Chondrocyte (in vitro differentiated cells): ENCODE results near the gene KCNK7. TPM values are rescaled to one million over a fixed set of nuclear protein-coding genes. Genes with fewer than 3 reads are reported as not detected.
"Not testable (repeated sequence)": the region's sequence is repeated elsewhere in the genome, so short reads cannot be mapped to it uniquely, and the experiment has no call there.

ENCODE experiments used
- DNase-seq: peaks from one replicate; pipeline ENCODE4 v3.0.0; 2021; ENCODE audit warnings: mixed read lengths, low spot score
- H3K27ac Mint-ChIP-seq: one replicate; pipeline ENCODE4 v1.8.0; 2021; ENCODE audit warnings: mild to moderate bottlenecking, moderate library complexity, mixed read lengths; ENCODE audit not compliant: unreplicated experiment
- H3K27me3 Mint-ChIP-seq: 2 replicates; pipeline ENCODE4 v1.8.0; 2021; ENCODE audit warnings: low read depth, mixed read lengths
- H3K36me3 Mint-ChIP-seq: 2 replicates; pipeline ENCODE4 v1.8.0; 2021; ENCODE audit warnings: low read depth, mixed read lengths
- H3K4me1 Mint-ChIP-seq: 2 replicates; pipeline ENCODE4 v1.8.0; 2021; ENCODE audit warnings: low read depth, mild to moderate bottlenecking, mixed read lengths
- H3K4me3 Mint-ChIP-seq: one replicate; pipeline ENCODE4 v1.8.0; 2021; ENCODE audit warnings: mild to moderate bottlenecking, moderate library complexity, mixed read lengths; ENCODE audit not compliant: unreplicated experiment
- H3K9me3 Mint-ChIP-seq: 2 replicates; pipeline ENCODE4 v1.8.0; 2021; ENCODE audit warnings: low read depth, mixed read lengths
- total RNA-seq: library from RNA; stranded (reverse); gene quantifications from 3 replicates; pipeline ENCODE4 v1.2.1, GENCODE V29; 2021
- TF ChIP-seq, protein P1 (sequence below): fragments of 200-600 bp; sonication (generic); IDR thresholded peaks from 2 replicates; pipeline ENCODE4 v1.5.0; 2021; ENCODE audit warnings: antibody characterized with exemption, mild to moderate bottlenecking, moderate library complexity

Gene KCNK7
- total RNA-seq, 1 donor from 2014 or later, result 0.22 TPM

- Mint-ChIP-seq H3K4me3 (peak overlapping the region; percentile 99), H3K4me1 (peaks cover 64% of the 10 kb centered on the region), H3K9me3 (no peaks in the 10 kb centered on the region), H3K36me3 (peaks cover 7% of the 10 kb centered on the region), H3K27ac (peak overlapping the region; percentile 100), H3K27me3 (no peaks in the 10 kb centered on the region)
- TF ChIP-seq, protein P1, sequence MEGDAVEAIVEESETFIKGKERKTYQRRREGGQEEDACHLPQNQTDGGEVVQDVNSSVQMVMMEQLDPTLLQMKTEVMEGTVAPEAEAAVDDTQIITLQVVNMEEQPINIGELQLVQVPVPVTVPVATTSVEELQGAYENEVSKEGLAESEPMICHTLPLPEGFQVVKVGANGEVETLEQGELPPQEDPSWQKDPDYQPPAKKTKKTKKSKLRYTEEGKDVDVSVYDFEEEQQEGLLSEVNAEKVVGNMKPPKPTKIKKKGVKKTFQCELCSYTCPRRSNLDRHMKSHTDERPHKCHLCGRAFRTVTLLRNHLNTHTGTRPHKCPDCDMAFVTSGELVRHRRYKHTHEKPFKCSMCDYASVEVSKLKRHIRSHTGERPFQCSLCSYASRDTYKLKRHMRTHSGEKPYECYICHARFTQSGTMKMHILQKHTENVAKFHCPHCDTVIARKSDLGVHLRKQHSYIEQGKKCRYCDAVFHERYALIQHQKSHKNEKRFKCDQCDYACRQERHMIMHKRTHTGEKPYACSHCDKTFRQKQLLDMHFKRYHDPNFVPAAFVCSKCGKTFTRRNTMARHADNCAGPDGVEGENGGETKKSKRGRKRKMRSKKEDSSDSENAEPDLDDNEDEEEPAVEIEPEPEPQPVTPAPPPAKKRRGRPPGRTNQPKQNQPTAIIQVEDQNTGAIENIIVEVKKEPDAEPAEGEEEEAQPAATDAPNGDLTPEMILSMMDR, result no peak
- no peak for DNase-seq
Observed at GRCh38 chr11:65569164-65569972, 26.2 kb downstream of the KCNK7 start.

GRCh38 chr11:65565624-65566453 is 29.8 kb downstream of the KCNK7 start:
- Mint-ChIP-seq H3K4me3 (no peak overlapping the region), H3K27ac (peak overlapping the region; percentile 49), H3K9me3 (no peaks in the 10 kb centered on the region), H3K36me3 (peaks cover 4% of the 10 kb centered on the region), H3K27me3 (no peaks in the 10 kb centered on the region), H3K4me1 (peaks cover 51% of the 10 kb centered on the region)
- DNase-seq, result no peak
- TF ChIP-seq, protein P1, result no peak

DNA sequence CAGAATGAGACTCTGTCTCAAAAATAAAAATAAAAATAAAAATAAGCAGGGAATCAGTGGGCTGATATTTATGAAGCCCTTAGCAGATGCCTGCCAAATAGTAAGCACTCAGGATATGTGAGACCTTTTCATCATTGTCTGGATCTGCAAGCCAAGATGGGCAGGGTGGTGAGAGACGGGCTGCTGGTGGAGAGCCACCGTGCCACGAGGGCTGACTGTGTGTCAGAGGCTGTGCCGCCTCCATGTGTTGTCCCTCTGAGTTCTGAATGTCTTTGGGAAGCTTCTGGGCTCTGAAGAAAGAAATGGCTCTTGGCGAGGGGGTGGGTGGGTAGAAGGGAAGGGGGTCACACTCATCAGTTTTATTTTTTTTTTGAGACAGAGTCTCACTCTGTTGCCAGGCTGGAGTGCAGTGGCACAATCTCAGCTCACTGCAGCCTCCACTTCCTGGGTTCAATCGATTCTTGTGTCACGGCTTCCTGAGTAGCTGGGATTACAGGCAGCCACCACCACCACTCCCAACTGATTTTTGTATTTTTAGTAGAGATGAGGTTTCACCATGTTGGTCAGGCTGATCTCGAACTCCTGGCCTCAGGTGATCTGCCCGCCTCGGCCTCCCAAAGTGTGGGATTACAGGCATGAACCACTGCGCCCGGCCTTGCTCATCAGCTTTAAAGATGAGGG is 30.6 kb downstream of the KCNK7 start:
- not testable (repeated sequence) for H3K27me3 Mint-ChIP-seq, H3K4me3 Mint-ChIP-seq, H3K36me3 Mint-ChIP-seq, H3K9me3 Mint-ChIP-seq, DNase-seq, H3K27ac Mint-ChIP-seq
- H3K4me1 Mint-ChIP-seq, result peaks cover 55% of the 10 kb centered on the region

GRCh38 chr11:65563601-65564000 is 32.0 kb downstream of the KCNK7 start:
- Mint-ChIP-seq H3K36me3 (peaks cover 2% of the 10 kb centered on the region), H3K27me3 (no peaks in the 10 kb centered on the region), H3K9me3 (no peaks in the 10 kb centered on the region), H3K27ac (no peak overlapping the region), H3K4me1 (peaks cover 56% of the 10 kb centered on the region), H3K4me3 (no peak overlapping the region)
- TF ChIP-seq, protein P1, result no peak
- no peak for DNase-seq

DNA sequence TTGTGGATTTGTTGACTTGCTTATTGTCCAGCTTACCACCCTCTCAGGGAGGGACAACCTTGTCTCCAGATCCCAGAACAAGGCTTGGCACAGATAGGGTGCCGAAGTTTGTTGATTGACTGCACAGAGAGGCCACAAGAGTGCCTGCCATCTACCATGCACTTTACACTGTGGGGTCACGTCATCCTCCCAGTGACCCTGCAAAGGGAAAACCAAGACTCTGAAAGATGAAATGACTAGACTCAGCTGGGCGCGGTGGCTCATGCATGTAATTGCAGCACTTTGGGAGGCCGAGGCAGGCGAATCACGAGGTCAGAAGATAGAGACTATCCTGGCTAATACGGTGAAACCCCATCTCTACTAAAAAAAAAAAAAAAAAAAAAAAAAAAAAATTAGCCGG is 32.8 kb downstream of the KCNK7 start:
- no peak overlapping the region for H3K27ac Mint-ChIP-seq
- H3K4me3 Mint-ChIP-seq, result no peak overlapping the region
- H3K36me3 Mint-ChIP-seq, result no peaks in the 10 kb centered on the region
- TF ChIP-seq, protein P1, result no peak
- DNase-seq, result no peak
- H3K27me3 Mint-ChIP-seq, result no peaks in the 10 kb centered on the region
- no peaks in the 10 kb centered on the region for H3K9me3 Mint-ChIP-seq
- H3K4me1 Mint-ChIP-seq, result peaks cover 52% of the 10 kb centered on the region
